GM23338 (cell line): ENCODE data around the gene GALNT9. TPM values are rescaled to one million over a fixed set of nuclear protein-coding genes. Genes with fewer than 3 reads are reported as not detected.

Experiments
- ATAC-seq: fragments of 200-7000 bp; cut with Tn5 transposase; 3 replicates; pipeline ENCODE4 v1.9.1; 2020
- DNase-seq: peaks from one replicate; pipeline ENCODE4 v3.0.0-alpha.2; 2015; ENCODE audit warnings: low spot score
- H2AFZ ChIP-seq: fragments of 200-600 bp; sonication (generic); 2 replicates; pipeline ENCODE4 v1.8.0; 2016; ENCODE audit warnings: antibody characterized with exemption, mild to moderate bottlenecking, moderate library complexity
- H3F3A ChIP-seq: fragments of 200-600 bp; sonication (generic); replicated peaks from 2 replicates; pipeline ENCODE4 v1.8.0; 2017; ENCODE audit warnings: antibody characterized with exemption, mixed run types, low read depth
- H3K27ac ChIP-seq: fragments of 200-600 bp; sonication (generic); 2 replicates; pipeline ENCODE4 v1.6.1; 2016; ENCODE audit warnings: low read depth
- H3K27me3 ChIP-seq: fragments of 200-600 bp; sonication (generic); 2 replicates; pipeline ENCODE4 v1.8.0; 2016; ENCODE audit warnings: mild to moderate bottlenecking, mixed run types, moderate library complexity; ENCODE audit not compliant: insufficient read depth
- H3K36me3 ChIP-seq: fragments of 200-600 bp; sonication (generic); 2 replicates; pipeline ENCODE4 v1.8.0; 2016; ENCODE audit warnings: mild to moderate bottlenecking; ENCODE audit not compliant: insufficient read depth
- H3K4me1 ChIP-seq: fragments of 200-600 bp; sonication (generic); 2 replicates; pipeline ENCODE4 v1.8.0; 2016; ENCODE audit warnings: mild to moderate bottlenecking, moderate library complexity; ENCODE audit not compliant: insufficient read depth
- H3K4me2 ChIP-seq: fragments of 200-600 bp; sonication (generic); 2 replicates; pipeline ENCODE4 v1.7.1; 2017; ENCODE audit warnings: mixed run types
- H3K4me3 ChIP-seq: fragments of 200-600 bp; sonication (generic); 2 replicates; pipeline ENCODE4 v1.6.1; 2016; ENCODE audit warnings: mixed run types
- H3K79me2 ChIP-seq: fragments of 200-600 bp; sonication (generic); replicated peaks from 2 replicates; pipeline ENCODE4 v1.8.0; 2017; ENCODE audit warnings: mild to moderate bottlenecking; ENCODE audit not compliant: insufficient read depth
- H3K9me2 ChIP-seq: fragments of 200-600 bp; sonication (generic); 2 replicates; pipeline ENCODE4 v1.8.0; 2017; ENCODE audit not compliant: insufficient read depth
- H4K20me1 ChIP-seq: fragments of 200-600 bp; sonication (generic); replicated peaks from 2 replicates; pipeline ENCODE4 v1.8.0; 2017; ENCODE audit warnings: mild to moderate bottlenecking; ENCODE audit not compliant: insufficient read depth
- H3K27ac Mint-ChIP-seq: 2 replicates; pipeline ENCODE4 v1.8.0; 2020; ENCODE audit warnings: inconsistent platforms, mild to moderate bottlenecking, moderate library complexity, mixed read lengths
- H3K27me3 Mint-ChIP-seq: 3 replicates; pipeline ENCODE4 v1.8.0; 2022; ENCODE audit warnings: low read depth, mild to moderate bottlenecking, moderate library complexity, mixed read lengths, inconsistent platforms; ENCODE audit not compliant: insufficient read depth, poor library complexity
- H3K36me3 Mint-ChIP-seq: 3 replicates; pipeline ENCODE4 v1.8.0; 2021; ENCODE audit warnings: low read depth, mild to moderate bottlenecking, inconsistent platforms, moderate library complexity, mixed read lengths
- H3K4me1 Mint-ChIP-seq: 3 replicates; pipeline ENCODE4 v1.8.0; 2020; ENCODE audit warnings: mild to moderate bottlenecking, inconsistent platforms, mixed read lengths
- H3K4me3 Mint-ChIP-seq: 3 replicates; pipeline ENCODE4 v1.8.0; 2021; ENCODE audit warnings: moderate library complexity, mild to moderate bottlenecking, inconsistent platforms, mixed read lengths
- H3K9me3 Mint-ChIP-seq: 3 replicates; pipeline ENCODE4 v1.8.0; 2020; ENCODE audit warnings: moderate library complexity, mild to moderate bottlenecking, inconsistent platforms, mixed read lengths
- CREB1 ChIP-seq: fragments of 250-450 bp; sonication (Bioruptor Pico); IDR thresholded peaks from 2 replicates; pipeline ENCODE4 v1.5.0; 2020; ENCODE audit warnings: low read depth, mild to moderate bottlenecking, moderate library complexity
- CTCF ChIP-seq, 2 experiments: fragments of 200-600 bp in 1 of 2; sonication (generic) in 1 of 2; conservative IDR thresholded peaks; 2 replicates each; pipeline versions ENCODE4 v1.5.1 to v1.6.1; 2016 to 2017; ENCODE audit warnings: antibody characterized with exemption in 2 of 2, low read depth in 2 of 2, mild to moderate bottlenecking in 2 of 2, moderate library complexity in 1 of 2
- ETS1 ChIP-seq: IDR thresholded peaks from 2 replicates; pipeline ENCODE4 v1.6.1; 2016; ENCODE audit warnings: antibody characterized with exemption
- EZH2 ChIP-seq: fragments of 200-600 bp; sonication (generic); IDR thresholded peaks from one replicate; pipeline ENCODE4 v1.8.0; 2017; ENCODE audit warnings: antibody characterized with exemption, mild to moderate bottlenecking, low read depth; ENCODE audit not compliant: unreplicated experiment
- EZH2phosphoT487 ChIP-seq: fragments of 200-600 bp; sonication (generic); IDR thresholded peaks from one replicate; pipeline ENCODE4 v1.8.1; 2018; ENCODE audit warnings: antibody characterized with exemption; ENCODE audit not compliant: unreplicated experiment
- JUNB ChIP-seq: IDR thresholded peaks from one replicate; pipeline ENCODE4 v1.6.1; 2016; ENCODE audit warnings: antibody characterized with exemption; ENCODE audit not compliant: unreplicated experiment
- NANOG ChIP-seq: IDR thresholded peaks from 2 replicates; pipeline ENCODE4 v1.6.1; 2016; ENCODE audit warnings: antibody characterized with exemption, borderline replicate concordance
- POLR2AphosphoS5 ChIP-seq: IDR thresholded peaks from 2 replicates; pipeline ENCODE4 v1.6.1; 2016; ENCODE audit warnings: antibody characterized with exemption, low read depth
- REST ChIP-seq: IDR thresholded peaks from one replicate; pipeline ENCODE4 v1.6.1; 2018; ENCODE audit warnings: antibody characterized with exemption; ENCODE audit not compliant: unreplicated experiment
- STAT1 ChIP-seq: IDR thresholded peaks from one replicate; pipeline ENCODE4 v1.6.1; 2016; ENCODE audit warnings: antibody characterized with exemption; ENCODE audit not compliant: unreplicated experiment
- ZNF114 ChIP-seq: fragments of 250-450 bp; sonication (Bioruptor Pico); IDR thresholded peaks from 2 replicates; pipeline ENCODE4 v1.5.0; 2020; ENCODE audit warnings: mild to moderate bottlenecking, moderate library complexity
- ZNF331 ChIP-seq: fragments of 250-450 bp; sonication (Bioruptor Pico); IDR thresholded peaks from 2 replicates; pipeline ENCODE4 v1.5.0; 2020; ENCODE audit warnings: low read depth, mild to moderate bottlenecking, moderate library complexity
- ZNF462 ChIP-seq: fragments of 250-450 bp; sonication (Bioruptor Pico); IDR thresholded peaks from 2 replicates; pipeline ENCODE4 v1.5.0; 2020; ENCODE audit warnings: mild to moderate bottlenecking, moderate library complexity
- polyA plus RNA-seq: library from polyadenylated mRNA; unstranded; fragments of >200 nt; fragmentation: Nextera tagmentation; extraction: Ambion mirVana; gene quantifications from 2 replicates; pipeline ENCODE4 v1.2.1, GENCODE V29; 2016
- total RNA-seq: library from RNA; depleted of rRNA; stranded (reverse); fragments of >200 nt; shearing (Covaris generic); gene quantifications from 2 replicates; pipeline ENCODE4 v1.2.3, GENCODE V29; 2014

GALNT9 gene
- total and polyA plus RNA-seq, 2 experiments from 2014 or later: 0.81 to 2.5 TPM

- ATAC-seq (no peak), DNase-seq (no peak)
- Mint-ChIP-seq H3K4me3 (no peak overlapping the region), H3K9me3 (peaks cover 18% of the 10 kb centered on the region), H3K36me3 (no peaks in the 10 kb centered on the region; the same call in 2 of the 3 replicates), H3K27me3 (peaks cover 10% of the 10 kb centered on the region), H3K27ac (no peak overlapping the region), H3K4me1 (no peaks in the 10 kb centered on the region)
- H3K9me2 ChIP-seq: no peaks in the 10 kb centered on the region
- no peak overlapping the region for H3K27ac ChIP-seq
- no peaks in the 10 kb centered on the region for H3K79me2 ChIP-seq
- no peaks in the 10 kb centered on the region for H3F3A ChIP-seq
- no peak overlapping the region for H3K4me3 ChIP-seq
- TF ChIP-seq POLR2AphosphoS5: no peak
- TF ChIP-seq ZNF331: no peak
- TF ChIP-seq NANOG: no peak
- TF ChIP-seq EZH2phosphoT487: no peak
- TF ChIP-seq JUNB: no peak
- no peak for TF ChIP-seq STAT1
- no peak for TF ChIP-seq ZNF462 (CRISPR knock-in tag)
- no peak for TF ChIP-seq ETS1
- TF ChIP-seq CTCF (conservative IDR thresholded peaks at IDR 0.05; ENCODE audit: low read depth in 2 of 2): no peak
- no peak for TF ChIP-seq CREB1 (CRISPR knock-in tag)
- TF ChIP-seq EZH2: no peak
- no peak for TF ChIP-seq REST
- no peak for TF ChIP-seq ZNF114 (CRISPR knock-in tag)
- no peaks in the 10 kb centered on the region for H4K20me1 ChIP-seq
- H2AFZ ChIP-seq: no peak overlapping the region
- no peak overlapping the region for H3K4me2 ChIP-seq
- no peaks in the 10 kb centered on the region for H3K36me3 ChIP-seq
- no peaks in the 10 kb centered on the region for H3K27me3 ChIP-seq
- H3K4me1 ChIP-seq: no peaks in the 10 kb centered on the region
Measured at GRCh38 chr12:132308853-132309595, 20.4 kb downstream of the GALNT9 start.
